Measurements from ENCODE around the gene COX6A1.

- TF ChIP-seq EZH2 (IDR thresholded peaks at IDR 0.05) (no peak), POLR2AphosphoS5 (IDR thresholded peaks at IDR 0.05; ENCODE audit: borderline replicate concordance, low read depth, low read length) (no peak)
These were observed 734 bp downstream of the COX6A1 start for GRCh38 chr12:120438495-120439198.

All from SK-N-MC (cell line).